Measurements from ENCODE around the gene LMNTD1.

The LMNTD1 gene

DNA sequence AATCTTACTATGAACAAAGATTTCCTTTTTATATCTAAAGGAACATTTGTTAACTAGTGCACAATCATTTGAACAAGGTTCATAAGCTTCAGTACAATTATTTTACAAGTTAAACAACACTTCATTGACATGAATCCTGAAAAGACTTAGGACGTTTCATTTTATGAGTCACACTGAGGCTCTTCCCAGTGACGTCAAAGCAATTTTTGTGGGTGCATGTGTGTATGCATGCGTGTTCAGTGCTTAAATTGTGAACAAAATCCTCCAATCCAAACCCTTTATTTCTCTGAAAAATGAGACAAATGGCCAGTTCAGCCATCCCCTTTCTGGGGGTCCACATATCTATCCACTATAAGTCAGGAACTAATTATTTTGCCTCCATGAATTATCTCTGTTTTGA is 2.9 kb downstream of the LMNTD1 start:
- peak; percentile 79 for DNase-seq

DNA sequence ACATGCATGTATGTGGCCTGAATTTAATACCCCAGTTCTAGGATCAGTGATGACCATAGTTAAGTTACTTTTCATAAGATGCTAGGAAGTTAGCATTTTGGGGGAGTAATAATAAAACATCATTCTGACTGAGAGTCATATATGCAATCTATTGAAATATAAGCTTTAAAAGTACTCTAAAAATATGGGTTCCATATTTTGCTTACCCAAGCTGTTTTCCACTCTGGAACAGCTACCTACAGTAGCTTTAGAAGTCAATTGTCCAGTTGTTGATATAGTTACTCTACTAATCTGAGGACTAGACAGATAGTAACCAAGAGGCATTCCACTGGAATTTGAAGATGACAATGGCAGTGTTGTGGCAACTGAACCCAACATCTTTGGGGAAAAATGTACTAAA is 4.0 kb downstream of the LMNTD1 start:
- DNase-seq, result no peak

DNA sequence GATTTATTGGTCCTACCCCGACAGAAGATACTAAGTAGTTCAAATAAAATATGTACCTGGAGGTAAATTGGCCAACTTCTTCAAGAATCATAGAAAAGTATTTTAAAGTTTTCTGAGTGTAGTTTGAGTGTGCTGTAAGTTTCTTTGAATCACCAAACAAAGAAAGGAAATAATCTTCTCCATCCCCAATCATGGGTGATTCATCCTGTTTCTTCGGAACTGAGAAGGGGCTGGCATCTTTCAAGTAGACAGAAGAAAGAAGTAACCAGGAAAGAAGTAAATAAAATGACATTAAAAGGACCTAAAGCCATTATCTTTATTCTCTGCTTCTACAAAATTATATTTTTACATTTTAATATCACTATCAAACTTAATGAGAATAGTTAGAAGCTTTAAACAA is 6.8 kb downstream of the LMNTD1 start:
- DNase-seq, result no peak

DNA sequence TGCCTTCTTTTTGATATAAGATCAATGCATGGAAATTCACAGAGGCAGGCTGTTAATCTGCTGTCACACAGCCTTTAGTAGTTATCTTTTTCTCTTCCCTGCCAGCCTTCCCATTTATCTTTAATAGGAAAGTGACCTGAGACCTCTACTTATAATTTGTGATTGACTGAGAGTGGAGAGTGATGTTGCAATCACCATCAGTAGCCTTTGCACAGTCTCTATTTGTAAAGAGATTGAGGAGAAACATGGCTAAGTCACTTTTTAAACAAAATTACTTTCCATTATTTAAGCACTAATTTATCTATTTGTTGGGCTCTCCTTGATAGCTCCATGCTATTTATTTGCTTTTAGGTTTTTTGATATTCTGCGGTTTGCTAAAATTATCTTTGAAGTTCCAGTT is 19.9 kb downstream of the LMNTD1 start:
- no peak for DNase-seq

DNA sequence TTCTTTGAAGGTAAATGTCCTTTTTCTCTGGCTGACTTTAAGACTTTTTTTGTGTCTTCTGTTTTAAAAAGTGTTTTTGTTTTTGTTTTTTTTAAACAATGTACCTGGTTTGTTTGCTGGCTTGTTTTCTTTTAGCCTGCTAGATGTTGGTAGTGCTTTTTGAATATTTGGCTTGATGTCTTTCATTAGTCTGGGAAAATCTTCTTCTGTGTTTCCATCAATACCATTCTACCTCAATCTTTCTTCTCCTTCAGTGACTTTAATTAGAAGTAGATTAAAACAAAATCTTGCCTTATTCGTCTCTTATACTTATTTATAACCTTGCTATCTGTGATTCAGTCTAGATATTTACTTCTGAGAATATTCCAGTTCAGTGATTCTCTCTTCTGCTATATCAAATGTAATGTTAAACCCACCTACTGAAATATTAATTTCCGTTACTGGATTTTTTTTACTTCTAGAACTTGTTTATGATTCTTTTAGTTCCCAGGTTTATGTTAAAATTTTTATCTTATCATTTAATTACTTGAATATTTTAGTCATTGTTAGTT is 21.5 kb downstream of the LMNTD1 start:
- DNase-seq, result no peak

DNA sequence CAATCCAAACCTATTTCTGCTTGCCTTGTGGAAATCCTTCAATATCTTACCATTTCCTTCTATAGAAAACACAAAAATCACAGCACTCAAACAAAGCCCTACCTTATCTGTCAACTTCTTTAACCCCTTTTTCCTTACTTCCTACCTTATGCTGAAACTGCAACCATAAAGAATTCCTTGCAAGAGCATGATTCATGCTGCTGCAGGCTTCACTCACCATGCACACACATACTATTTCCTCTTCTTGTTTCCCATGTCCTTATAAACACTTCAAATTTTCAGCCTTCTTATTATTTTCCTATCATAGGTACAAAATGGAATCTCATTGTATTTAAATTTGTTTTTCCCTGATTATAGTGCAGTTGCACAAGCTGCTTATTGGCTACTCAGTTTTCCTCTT is 23.3 kb downstream of the LMNTD1 start:
- peak; percentile 38 for DNase-seq

DNA sequence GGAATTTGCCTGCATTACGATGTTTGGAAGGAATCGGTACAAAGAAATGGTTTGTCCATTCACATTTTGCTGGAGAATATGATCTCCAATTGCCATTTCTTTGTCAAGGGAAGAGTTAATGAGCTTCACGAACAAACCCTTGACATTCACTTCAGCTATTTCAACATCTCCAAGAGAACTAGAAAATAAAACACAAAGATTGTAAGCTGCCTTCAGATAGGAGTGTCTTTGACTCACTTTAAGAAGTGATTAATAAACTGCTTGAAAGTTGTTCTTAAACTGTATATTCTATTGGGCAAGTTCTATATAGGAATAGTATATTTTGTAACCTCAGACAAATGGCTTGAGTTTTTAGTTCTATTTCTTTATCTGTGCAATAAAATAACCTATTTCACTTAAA is 26.3 kb downstream of the LMNTD1 start:
- no peak for DNase-seq

DNA sequence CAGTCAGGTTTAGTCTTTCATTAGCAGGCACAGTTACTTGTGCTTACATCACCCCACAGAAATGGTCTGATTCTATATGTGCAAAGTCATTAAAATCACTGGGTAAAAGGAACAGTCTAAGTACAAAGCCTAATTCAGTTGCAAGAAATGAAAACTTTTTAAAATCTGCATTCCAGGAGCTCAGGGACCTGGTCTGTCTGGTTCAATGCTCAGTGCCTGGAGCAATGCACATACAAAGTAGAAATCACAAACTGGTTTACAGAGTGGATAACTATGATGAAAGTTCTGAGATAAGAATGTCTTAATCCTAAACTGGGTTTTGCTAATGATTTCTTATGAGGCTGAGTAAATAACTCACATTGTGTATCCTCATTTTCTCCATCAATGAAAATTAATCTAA is 28.7 kb downstream of the LMNTD1 start:
- DNase-seq, result no peak

DNA sequence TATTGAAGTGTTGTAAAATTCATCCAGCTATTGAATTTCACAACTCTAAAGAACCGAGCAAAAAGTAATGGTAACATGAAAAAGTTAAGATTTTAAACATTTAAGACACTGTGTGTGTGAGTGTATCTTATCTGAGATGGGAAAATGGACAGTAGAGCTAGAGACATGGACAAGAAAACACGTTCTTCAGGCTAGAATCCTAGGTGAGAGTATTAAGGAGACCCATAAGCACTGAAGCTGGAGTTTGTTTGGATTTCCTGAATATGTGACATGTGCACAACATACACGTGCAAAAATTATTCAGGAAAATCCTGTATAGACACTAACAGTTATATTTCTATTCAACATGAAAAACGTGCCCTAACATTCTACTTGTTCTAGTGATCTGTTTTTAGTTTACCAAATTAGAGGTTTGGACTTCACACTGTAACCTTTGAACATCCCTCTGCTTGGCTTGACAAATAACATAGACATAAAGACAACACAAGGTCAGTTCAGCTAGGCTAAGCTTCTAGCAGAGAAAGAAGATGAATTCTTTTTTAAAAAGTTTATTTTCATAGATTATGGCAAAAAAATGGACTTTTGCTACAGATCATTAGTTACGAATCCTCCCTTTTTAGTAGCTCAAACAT is 31.3 kb downstream of the LMNTD1 start:
- no peak for DNase-seq

DNA sequence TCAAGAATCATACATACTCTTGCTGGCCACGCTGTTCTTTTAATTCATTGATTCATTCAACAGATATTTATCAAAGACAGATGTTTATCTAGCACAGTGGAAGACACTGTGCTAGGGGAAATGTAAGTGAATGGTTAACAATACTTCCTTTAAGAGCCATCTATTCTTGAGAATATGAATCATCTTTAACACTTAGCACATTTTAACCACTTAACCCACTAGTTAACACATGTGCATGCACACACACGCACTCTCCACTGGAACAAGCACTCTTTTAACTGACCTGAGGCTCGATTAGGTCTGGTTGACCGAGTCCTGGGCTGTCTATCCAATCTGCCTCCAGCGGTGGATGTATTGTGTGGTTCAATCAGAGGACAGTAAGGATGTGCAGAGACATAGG is 34.6 kb downstream of the LMNTD1 start:
- peak; percentile 70 for DNase-seq

DNA sequence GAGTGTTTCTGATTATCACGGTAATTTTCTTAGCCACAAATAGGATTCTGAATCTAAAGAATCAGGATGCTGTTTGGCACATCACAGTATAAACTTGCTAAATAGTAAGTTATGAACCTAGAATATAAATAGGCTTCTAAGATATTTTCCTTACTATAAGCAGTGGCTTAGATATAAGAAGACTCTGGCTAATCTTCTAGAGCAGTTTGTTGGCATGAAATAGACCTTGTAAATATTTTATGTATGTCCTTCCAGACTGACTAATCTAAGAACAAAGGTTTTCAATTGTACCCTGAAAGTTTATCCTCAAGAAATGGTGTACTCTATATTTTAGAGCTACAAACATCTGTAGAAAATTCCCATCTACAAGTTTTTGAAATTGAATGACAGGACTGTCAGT is 48.3 kb downstream of the LMNTD1 start:
- no peak for DNase-seq

DNA sequence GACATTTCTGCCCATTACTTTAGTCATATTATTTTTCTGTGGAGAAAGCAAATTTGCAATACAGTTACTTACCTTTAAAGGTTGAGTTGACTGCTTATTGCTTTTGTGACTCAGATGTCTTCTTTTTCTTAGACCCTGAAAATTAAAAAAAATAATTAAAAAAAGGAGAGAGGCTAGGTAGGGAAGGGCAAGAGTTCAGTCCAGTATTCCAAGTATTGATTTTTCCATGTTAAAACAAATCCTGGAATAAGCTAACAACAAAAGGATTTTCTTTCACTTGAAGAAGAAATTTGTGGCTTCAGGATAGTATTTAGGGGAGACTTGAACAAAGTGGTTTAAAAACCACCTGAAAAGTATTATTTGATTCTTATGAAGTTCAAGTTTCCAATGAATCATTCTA is 49.4 kb downstream of the LMNTD1 start:
- no peak for DNase-seq

DNA sequence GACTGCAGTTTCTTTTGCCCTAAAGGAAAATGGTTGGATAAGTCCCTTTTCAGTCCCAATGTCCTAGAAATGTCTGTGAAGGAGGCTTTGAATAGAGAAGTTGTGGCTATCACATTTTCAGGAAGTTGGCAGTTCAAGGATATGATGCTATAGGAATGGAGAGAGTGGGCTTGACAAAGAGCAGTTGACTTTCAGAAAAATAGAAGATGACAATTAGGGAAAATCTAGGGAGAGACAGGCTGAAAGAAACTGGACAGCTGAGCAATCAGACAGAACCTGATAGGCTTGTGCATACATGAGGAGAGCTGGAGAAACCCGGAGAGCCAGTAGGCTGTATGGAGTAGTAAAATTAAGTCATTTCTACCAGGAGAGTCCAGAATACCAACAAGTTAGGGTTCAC is 50.5 kb downstream of the LMNTD1 start:
- DNase-seq, result no peak

DNA sequence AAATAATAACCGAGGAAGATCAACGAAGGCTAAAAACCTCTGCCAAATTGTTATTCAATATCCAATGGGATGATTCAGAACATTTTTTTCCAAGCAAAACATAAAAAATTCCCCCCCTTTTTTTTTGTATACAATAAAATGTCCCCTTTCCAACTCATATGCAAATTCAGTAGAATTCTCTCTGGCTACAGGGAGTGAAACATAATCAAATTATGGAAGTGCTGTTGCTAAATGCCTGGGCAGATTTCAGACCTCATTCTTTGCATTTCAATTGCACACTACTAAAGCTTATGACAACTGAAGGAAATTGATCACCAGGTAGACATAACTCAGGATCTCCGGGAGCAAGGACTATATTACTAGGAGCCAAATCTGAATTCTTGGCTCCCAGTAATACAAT is 51.0 kb downstream of the LMNTD1 start:
- DNase-seq, result no peak

DNA sequence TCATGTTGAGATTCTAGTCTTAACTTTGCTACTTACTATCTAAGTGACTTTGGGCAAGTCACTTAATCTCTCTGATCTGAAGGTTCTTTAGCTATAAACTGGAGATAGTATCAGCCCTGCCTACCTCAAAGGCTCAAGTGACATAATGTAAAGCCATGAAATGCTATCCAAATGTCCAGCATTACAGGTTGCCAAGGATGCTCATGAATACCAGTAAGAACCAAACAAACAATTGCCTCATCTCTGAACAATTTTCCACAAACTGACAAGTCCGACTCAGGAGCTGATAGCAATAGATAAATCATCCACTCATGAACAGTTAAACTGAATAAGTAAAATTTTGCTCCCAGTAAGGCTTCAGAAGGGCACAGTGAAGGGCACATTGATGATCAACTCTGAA is 51.5 kb downstream of the LMNTD1 start:
- DNase-seq, result peak; percentile 42

DNA sequence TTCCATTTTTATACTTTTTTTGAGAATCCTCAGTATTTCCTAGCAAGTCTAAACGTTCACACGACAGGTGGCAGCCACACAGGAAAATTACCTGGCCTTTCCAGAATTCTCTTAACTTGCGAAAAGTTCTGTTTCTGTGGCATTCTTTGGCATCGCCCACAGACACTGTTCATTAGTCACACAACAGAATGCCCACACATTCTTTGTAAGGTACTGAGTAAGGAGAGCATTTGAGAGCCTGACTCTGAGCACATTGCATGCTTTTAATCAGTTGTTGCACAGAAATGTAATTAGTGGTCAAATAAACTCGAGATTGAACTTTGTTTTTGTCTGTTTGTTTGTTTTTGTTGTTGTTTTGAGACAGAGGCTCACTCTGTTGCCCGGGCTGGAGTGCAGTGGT is 52.4 kb downstream of the LMNTD1 start:
- peak; percentile 17 for DNase-seq

DNA sequence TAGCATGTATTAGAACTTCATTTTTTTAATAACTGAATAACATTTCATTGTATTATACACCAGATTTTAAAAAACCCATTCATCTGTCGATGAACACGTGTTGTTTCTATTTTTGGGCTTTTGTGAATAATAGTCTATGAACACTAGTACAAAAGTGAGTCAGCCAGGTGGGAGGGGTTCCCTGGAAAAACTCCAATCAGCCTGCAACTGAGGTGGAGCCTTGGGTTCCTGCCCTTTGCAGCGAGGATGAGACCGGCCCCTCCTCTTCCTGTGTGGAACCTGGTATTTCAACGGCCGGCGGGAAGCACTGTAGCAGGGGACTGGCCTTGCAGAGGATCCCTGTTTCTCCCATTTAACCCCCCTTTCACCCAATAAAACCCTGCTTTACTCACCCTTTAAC is 56.1 kb downstream of the LMNTD1 start:
- DNase-seq, result no peak

DNA sequence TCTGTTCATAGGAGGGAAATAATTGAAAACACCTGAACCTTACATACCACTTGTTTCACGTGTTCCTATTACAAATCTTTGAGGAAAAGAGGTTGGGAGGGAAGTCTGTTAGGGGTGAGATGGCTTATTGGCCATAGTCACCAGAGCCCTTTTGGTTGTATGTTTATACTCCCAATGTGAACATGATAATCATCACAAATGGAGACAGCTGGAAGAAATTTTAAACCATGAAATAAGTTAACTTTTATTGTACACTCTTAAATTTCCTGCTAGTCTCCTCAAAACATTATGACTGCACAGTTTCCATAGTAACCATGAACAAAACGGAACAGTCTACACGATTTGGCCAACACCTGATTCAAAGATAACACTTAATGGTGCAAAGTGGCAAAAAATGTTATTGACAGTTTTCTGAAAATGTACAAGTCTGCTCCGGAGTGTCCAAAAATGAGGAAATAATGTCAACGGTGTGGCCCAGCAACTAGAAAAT is 56.9 kb downstream of the LMNTD1 start:
- peak; percentile 55 for DNase-seq

DNA sequence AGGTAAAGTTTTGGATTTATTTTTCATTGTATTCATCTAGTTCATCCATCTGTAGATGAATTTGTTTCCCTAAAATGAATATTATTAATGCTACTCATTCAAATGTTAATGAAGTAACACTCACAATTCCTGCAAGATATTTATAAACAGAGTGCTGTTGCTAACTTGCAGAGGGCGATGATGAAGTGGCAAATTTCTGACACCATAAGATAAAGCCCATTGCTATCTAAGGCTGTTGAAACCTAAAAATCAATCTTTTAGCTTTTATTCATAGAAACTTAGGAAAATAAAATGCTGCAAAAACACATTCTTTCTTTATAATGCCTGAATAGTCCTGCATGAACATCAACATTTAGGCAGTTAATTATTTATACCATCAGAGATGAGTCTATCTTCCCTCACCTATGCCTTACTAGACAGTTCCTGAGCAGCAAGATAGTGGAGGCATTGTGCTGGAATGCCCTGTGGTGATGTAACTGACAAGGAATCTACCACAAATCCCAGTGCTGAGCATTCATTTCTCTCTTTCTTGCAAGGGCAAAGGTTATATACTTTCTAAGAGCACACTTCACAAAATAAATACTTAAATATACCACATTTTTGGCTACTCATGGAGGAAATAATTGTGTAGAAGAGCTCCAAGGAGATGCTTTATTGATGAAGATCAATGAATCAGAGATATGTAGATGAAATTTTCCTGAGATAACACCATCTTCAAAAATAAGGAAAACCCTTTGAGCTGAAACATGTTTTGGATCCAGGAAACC is 57.6 kb downstream of the LMNTD1 start:
- DNase-seq, result peak; percentile 90

DNA sequence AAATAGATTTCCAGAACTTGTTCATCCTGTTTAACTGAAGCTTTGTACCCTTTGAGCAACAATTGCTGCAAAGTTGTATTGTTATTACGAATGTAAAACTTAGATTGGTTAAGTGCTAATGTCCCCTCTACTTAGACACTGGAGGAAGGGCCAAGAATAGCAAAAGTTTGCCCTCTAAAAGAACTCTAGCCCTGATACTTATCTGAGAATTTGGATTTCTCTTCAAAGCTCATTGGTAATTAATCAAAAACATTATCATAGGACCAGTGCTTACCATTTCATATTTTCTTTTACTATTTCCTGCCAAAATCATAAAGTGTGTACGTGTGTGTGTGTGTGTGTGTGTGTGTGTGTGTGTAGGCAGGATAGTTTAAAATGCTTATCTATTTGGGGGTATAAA is 58.2 kb downstream of the LMNTD1 start:
- no peak for DNase-seq

DNA sequence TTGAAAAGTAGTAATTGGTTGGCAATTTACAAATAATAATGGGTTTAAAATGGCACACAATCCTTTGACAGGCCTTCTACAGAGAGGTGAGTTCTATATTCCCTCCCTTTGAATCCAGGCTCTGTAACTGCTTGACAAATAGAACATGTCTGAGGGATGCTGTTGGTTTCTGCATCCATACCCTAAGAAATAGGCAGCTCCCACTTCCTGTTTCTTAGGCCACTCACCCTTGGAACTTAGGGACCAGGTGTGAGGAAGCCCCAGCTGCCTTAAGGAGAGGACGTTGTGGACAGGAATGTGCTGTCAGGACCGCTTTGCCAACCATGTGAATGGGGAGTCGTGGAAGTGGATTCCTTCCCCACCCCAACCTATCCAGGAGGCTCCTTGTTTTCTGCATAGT is 59.4 kb downstream of the LMNTD1 start:
- no peak for DNase-seq

DNA sequence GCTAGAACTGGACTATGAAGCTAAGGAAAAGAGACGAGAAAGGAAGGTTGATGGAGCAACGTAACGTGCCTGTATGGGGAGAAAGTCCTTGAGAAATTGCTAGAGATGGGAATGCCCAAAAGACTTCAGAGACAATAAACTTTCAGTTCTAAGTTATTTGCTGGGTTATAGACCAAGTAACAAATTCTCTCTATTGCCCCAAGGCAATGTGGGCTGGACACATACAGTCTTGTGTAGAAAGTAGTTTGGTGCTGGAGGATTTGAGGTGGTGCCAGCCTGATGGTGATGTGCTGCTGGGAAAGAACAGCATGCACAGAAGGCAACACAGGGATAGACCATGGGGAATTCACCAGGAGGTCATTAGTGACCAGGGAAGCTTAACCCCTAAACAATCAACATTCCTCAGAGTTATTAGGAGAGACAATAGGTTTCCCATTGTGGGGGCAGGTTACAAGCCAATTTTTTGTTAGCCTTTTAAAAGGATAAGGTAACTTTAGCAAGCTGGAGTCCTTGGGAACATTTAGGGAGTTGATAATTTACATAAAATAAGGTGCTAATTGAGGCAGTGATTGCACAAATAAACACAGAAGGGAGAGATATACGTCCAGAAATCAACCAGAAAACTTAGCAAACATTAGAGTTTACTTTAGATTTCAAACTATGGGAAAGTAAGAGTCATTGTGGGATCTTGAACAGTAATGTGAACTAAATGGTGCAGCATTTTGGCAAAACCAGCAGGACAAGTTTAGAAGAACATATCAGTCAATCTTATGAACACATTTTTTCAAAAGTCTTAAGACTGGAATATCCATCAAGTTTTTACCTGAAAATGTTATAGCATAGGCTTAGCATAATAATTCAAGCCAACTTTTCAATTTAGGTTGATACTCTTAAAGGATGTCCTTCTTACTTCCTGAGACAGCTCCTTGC is 61.4 kb downstream of the LMNTD1 start:
- no peak for DNase-seq

All from EL (cell line).